H1 (cell line): ENCODE results near the gene NEURL1.

Experiments used
- GABPA ChIP-seq: IDR thresholded peaks from 2 replicates; pipeline ENCODE4 v1.6.1; 2011; ENCODE audit warnings: mild to moderate bottlenecking, low read length, moderate library complexity, borderline replicate concordance; ENCODE audit not compliant: insufficient read depth
- TF ChIP-seq, protein P1 (sequence below), 3 experiments: IDR thresholded peaks; 1 replicate in 2 of 3; 2 replicates in 1 of 3; pipeline versions ENCODE4 v1.5.1 to v1.6.1; 2011; ENCODE audit warnings: low read length in 3 of 3, mild to moderate bottlenecking in 3 of 3, inconsistent platforms in 2 of 3, low read depth in 1 of 3, moderate library complexity in 1 of 3; ENCODE audit not compliant: insufficient read depth in 1 of 3; ENCODE audit errors: control extremely low read depth in 1 of 3

DNA sequence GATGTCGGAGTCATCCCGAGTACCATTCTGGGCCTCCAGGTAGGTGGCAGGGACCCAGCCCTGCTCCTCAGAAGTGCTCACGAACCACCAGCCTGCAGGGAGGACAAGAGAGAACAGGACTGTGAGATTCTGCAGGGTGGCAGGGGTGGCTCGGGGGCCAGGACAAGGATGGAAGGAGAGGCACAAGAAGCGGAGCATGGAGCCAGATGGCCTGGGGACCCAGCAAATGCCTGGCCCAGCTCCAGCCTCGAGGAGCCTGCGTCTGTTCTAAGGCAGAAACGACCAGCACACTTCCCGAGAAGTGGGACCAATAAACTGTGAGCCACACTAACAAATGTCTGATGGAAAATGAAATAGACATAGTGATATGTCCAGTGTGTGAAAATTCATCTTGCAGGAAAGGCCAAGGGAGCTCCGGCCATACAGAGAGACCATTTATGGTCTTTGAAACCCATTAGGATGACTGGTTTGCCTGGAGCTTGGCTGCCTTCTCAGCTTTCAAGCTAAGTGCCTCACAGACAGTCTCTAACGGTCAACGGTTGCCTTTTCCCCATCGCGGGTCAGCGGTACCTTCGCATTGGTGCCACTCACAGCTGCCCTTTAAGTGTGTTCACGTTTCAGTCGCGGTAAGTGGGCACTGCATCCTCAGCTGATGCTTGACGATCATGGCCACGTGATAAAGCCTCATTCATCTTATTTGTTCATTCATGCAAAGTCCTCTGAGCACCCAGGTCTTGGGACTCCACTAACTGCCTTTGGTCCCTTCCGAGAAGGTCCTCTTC lies 133.8 kb downstream of the NEURL1 start:
- TF ChIP-seq, protein P1, sequence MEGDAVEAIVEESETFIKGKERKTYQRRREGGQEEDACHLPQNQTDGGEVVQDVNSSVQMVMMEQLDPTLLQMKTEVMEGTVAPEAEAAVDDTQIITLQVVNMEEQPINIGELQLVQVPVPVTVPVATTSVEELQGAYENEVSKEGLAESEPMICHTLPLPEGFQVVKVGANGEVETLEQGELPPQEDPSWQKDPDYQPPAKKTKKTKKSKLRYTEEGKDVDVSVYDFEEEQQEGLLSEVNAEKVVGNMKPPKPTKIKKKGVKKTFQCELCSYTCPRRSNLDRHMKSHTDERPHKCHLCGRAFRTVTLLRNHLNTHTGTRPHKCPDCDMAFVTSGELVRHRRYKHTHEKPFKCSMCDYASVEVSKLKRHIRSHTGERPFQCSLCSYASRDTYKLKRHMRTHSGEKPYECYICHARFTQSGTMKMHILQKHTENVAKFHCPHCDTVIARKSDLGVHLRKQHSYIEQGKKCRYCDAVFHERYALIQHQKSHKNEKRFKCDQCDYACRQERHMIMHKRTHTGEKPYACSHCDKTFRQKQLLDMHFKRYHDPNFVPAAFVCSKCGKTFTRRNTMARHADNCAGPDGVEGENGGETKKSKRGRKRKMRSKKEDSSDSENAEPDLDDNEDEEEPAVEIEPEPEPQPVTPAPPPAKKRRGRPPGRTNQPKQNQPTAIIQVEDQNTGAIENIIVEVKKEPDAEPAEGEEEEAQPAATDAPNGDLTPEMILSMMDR (IDR thresholded peaks at IDR 0.05; ENCODE audit: control extremely low read depth in 1 of 3, insufficient read depth in 1 of 3, low read depth in 1 of 3, low read length in 3 of 3), result no peak
- no peak for TF ChIP-seq GABPA
